HepG2 (cell line): ENCODE results near the gene TMEM107. TPM values are rescaled to one million over a fixed set of nuclear protein-coding genes. Genes with fewer than 3 reads are reported as not detected.

ENCODE experiments used
- EED ChIP-seq: sonication (generic); formaldehyde crosslinking; IDR thresholded peaks from 2 replicates; pipeline ENCODE4 v1.5.0; 2020; ENCODE audit warnings: mild to moderate bottlenecking, missing genetic modification reagents
- EHMT2 ChIP-seq: fragments of 200-600 bp; sonication (generic); IDR thresholded peaks from 2 replicates; pipeline ENCODE4 v1.7.0; 2017; ENCODE audit warnings: antibody characterized with exemption, low read depth, low read length, borderline replicate concordance
- ETV5 ChIP-seq: IDR thresholded peaks from 2 replicates; pipeline ENCODE4 v1.6.1; 2018; ENCODE audit warnings: missing biosample characterization, missing genetic modification reagents, inconsistent platforms, borderline replicate concordance
- MAF1 ChIP-seq: sonication (generic); formaldehyde crosslinking; IDR thresholded peaks from 2 replicates; pipeline ENCODE4 v1.5.0; 2020; ENCODE audit warnings: missing genetic modification reagents, borderline replicate concordance
- MZF1 ChIP-seq: sonication (generic); formaldehyde crosslinking; IDR thresholded peaks from 2 replicates; pipeline ENCODE4 v1.8.1; 2023; ENCODE audit warnings: mild to moderate bottlenecking, missing genetic modification reagents, borderline replicate concordance
- POLR2A ChIP-seq, 2 experiments: IDR thresholded peaks; 2 replicates each; pipeline ENCODE4 v1.6.1; 2011; ENCODE audit warnings: low read depth in 2 of 2, low read length in 2 of 2, mild to moderate bottlenecking in 1 of 2, moderate library complexity in 1 of 2; ENCODE audit not compliant: insufficient read depth in 1 of 2
- SUZ12 ChIP-seq: fragments of 150-350 bp; IDR thresholded peaks from 2 replicates; pipeline ENCODE4 v1.6.1; 2014; ENCODE audit warnings: low read depth, low read length
- TGIF2 ChIP-seq: IDR thresholded peaks from 2 replicates; pipeline ENCODE4 v1.6.1; 2016; ENCODE audit warnings: control low read depth, missing compliant biosample characterization
- THYN1 ChIP-seq: sonication (generic); formaldehyde crosslinking; IDR thresholded peaks from 2 replicates; pipeline ENCODE4 v1.8.1; 2023; ENCODE audit warnings: low read depth, mild to moderate bottlenecking, moderate library complexity, missing genetic modification reagents, borderline replicate concordance
- U2AF2 ChIP-seq: fragments of 200-400 bp; formaldehyde crosslinking; IDR thresholded peaks from 2 replicates; pipeline ENCODE4 v1.6.1; 2017; ENCODE audit warnings: low read depth, mild to moderate bottlenecking, low read length
- WIZ ChIP-seq: sonication (generic); formaldehyde crosslinking; IDR thresholded peaks from 2 replicates; pipeline ENCODE4 v1.5.1; 2020; ENCODE audit warnings: mild to moderate bottlenecking, missing genetic modification reagents
- ZFP90 ChIP-seq: sonication (generic); formaldehyde crosslinking; IDR thresholded peaks from 2 replicates; pipeline ENCODE4 v1.8.0; 2022; ENCODE audit warnings: missing genetic modification reagents, mild to moderate bottlenecking, inconsistent platforms, borderline replicate concordance
- ZNF335 ChIP-seq: sonication (generic); formaldehyde crosslinking; IDR thresholded peaks from 2 replicates; pipeline ENCODE4 v1.4.0; 2020; ENCODE audit warnings: missing genetic modification reagents
- ZNF33B ChIP-seq: sonication (generic); formaldehyde crosslinking; IDR thresholded peaks from 2 replicates; pipeline ENCODE4 v1.5.1; 2020; ENCODE audit warnings: mild to moderate bottlenecking, missing genetic modification reagents
- ZNF484 ChIP-seq: sonication (generic); formaldehyde crosslinking; IDR thresholded peaks from 2 replicates; pipeline ENCODE4 v1.5.1; 2020; ENCODE audit warnings: mild to moderate bottlenecking, low read depth, missing genetic modification reagents, borderline replicate concordance
- ZNF530 ChIP-seq: sonication (generic); formaldehyde crosslinking; IDR thresholded peaks from 2 replicates; pipeline ENCODE4 v1.5.0; 2020; ENCODE audit warnings: low read depth, mild to moderate bottlenecking, missing genetic modification reagents
- ZNF737 ChIP-seq: sonication (generic); formaldehyde crosslinking; IDR thresholded peaks from 2 replicates; pipeline ENCODE4 v1.5.0; 2020; ENCODE audit warnings: missing genetic modification reagents, mild to moderate bottlenecking, borderline replicate concordance
- ZNF777 ChIP-seq: sonication (generic); formaldehyde crosslinking; IDR thresholded peaks from 2 replicates; pipeline ENCODE4 v1.4.0; 2020; ENCODE audit warnings: missing genetic modification reagents
- polyA plus RNA-seq, 8 experiments: library from polyadenylated mRNA; depleted of rRNA in 3 of 8; stranded (reverse) in 7 of 8; unstranded in 1 of 8; fragments of >200 nt; fragmentation: Illumina TruSeq in 4 of 8; extraction: Trizol in 4 of 8; gene quantifications; 2 replicates each; pipeline versions ENCODE4 v1.2.1 to v1.2.3, GENCODE V29; 2011 to 2016; ENCODE audit warnings: low read depth in 4 of 8, missing spikeins in 1 of 8, mixed read lengths in 1 of 8; ENCODE audit not compliant: insufficient read depth in 1 of 8
- total RNA-seq, 5 experiments: library from RNA; depleted of rRNA; stranded (reverse); fragments of >200 nt; fragmentation: Illumina TruSeq; extraction: Trizol; gene quantifications; 2 replicates each; pipeline ENCODE4 v1.2.3, GENCODE V29; 2016; ENCODE audit warnings: low read depth in 1 of 5
- TF ChIP-seq, protein P1 (sequence below): sonication (generic); formaldehyde crosslinking; IDR thresholded peaks from 2 replicates; pipeline ENCODE4 v1.5.0; 2020; ENCODE audit warnings: missing genetic modification reagents
- TF ChIP-seq, protein P2 (sequence below): IDR thresholded peaks from 2 replicates; pipeline ENCODE4 v1.6.1; 2016; ENCODE audit warnings: low read depth
- TF ChIP-seq, protein P3 (sequence below): IDR thresholded peaks from 2 replicates; pipeline ENCODE4 v1.6.1; 2016; ENCODE audit warnings: control low read depth
- TF ChIP-seq, protein P4 (sequence below), 2 experiments: sonication (generic) in 1 of 2; formaldehyde crosslinking in 1 of 2; IDR thresholded peaks; 2 replicates each; pipeline versions ENCODE4 v1.4.0 to v1.6.1; 2018 to 2020; ENCODE audit warnings: missing genetic modification reagents in 2 of 2, borderline replicate concordance in 1 of 2, low read depth in 1 of 2, mild to moderate bottlenecking in 1 of 2, missing biosample characterization in 1 of 2
- TF ChIP-seq, protein P5 (sequence below): sonication (generic); formaldehyde crosslinking; conservative IDR thresholded peaks from 2 replicates; pipeline ENCODE4 v1.4.0; 2020; ENCODE audit warnings: missing genetic modification reagents

The TMEM107 gene
- total and polyA plus RNA-seq, 2 of the 13 experiments (the other 11 are each of a cell fraction or from before 2014, with no cell fraction given), result 7.2 to 15.3 TPM

DNA sequence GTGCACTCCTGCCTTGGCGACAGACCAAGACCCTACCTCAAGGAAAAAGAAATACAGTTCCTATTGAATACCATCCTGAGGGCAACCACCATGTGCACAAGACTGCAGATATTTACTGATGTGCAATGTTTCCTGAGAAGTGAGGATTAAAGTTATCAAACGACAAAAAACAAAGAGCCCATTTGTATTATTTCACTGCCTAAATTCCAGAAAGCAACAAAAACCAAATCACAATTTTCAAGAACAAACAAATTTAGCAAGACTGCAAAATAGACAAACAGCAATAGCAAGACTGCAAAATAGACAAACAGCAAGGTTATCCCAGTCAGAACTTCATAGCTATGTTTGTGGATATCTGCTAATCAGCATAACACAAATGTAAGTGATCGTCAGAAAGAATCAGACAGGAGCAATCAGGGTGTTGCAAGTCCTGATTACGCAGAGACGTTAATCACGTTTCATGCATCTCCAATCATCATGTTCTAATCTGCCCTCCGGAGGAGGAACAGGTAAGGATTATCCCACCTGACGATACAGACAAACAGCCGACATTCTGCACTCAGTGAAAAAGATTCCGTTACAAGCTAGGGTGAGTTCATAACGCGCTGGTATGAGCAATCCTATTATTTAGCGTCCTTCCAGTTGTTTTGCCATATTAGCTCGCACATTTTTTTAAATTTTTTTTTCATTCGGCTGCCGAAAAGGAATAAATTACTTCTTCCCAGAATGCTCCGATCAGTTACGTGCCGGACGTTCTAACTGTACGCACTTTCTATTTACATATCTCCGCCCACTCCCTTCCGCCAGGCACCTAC lies 2.9 kb downstream of the TMEM107 start (continued):
- TF ChIP-seq ZNF777 (CRISPR knock-in tag) (peak; percentile 66; the same call in 1 of the 2 replicates), ZNF737 (CRISPR knock-in tag) (no peak), TGIF2 (CRISPR knock-in tag) (peak; percentile 96; the same call in 1 of the 2 replicates), SUZ12 (peak; percentile 46), EED (no peak), WIZ (CRISPR knock-in tag) (no peak), ETV5 (peak; percentile 79), ZFP90 (CRISPR knock-in tag) (peak; percentile 96; the same call in 1 of the 2 replicates), POLR2A (IDR thresholded peaks at IDR 0.05; ENCODE audit: insufficient read depth in 1 of 2, low read depth in 2 of 2, low read length in 2 of 2) (peak; percentile 100), ZNF335 (peak; percentile 89), MAF1 (CRISPR knock-in tag) (peak; percentile 93; the same call in 1 of the 2 replicates), THYN1 (CRISPR knock-in tag) (0 out of 2 replicates have a peak, but pooled peaks have one; percentile 56), U2AF2 (no peak), ZNF484 (CRISPR knock-in tag) (no peak), MZF1 (CRISPR knock-in tag) (no peak), ZNF33B (CRISPR knock-in tag) (peak; percentile 68; the same call in 1 of the 2 replicates), EHMT2 (no peak), ZNF530 (CRISPR knock-in tag) (no peak)
- TF ChIP-seq, protein P1, sequence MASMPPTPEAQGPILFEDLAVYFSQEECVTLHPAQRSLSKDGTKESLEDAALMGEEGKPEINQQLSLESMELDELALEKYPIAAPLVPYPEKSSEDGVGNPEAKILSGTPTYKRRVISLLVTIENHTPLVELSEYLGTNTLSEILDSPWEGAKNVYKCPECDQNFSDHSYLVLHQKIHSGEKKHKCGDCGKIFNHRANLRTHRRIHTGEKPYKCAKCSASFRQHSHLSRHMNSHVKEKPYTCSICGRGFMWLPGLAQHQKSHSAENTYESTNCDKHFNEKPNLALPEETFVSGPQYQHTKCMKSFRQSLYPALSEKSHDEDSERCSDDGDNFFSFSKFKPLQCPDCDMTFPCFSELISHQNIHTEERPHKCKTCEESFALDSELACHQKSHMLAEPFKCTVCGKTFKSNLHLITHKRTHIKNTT (CRISPR knock-in tag), result peak; percentile 98; the same call in 1 of the 2 replicates
- TF ChIP-seq, protein P2, sequence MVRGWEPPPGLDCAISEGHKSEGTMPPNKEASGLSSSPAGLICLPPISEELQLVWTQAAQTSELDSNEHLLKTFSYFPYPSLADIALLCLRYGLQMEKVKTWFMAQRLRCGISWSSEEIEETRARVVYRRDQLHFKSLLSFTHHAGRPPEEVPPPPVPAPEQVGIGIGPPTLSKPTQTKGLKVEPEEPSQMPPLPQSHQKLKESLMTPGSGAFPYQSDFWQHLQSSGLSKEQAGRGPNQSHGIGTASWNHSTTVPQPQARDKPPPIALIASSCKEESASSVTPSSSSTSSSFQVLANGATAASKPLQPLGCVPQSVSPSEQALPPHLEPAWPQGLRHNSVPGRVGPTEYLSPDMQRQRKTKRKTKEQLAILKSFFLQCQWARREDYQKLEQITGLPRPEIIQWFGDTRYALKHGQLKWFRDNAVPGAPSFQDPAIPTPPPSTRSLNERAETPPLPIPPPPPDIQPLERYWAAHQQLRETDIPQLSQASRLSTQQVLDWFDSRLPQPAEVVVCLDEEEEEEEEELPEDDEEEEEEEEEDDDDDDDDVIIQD (CRISPR knock-in tag), result peak; percentile 55; the same call in 1 of the 2 replicates
- TF ChIP-seq, protein P3, sequence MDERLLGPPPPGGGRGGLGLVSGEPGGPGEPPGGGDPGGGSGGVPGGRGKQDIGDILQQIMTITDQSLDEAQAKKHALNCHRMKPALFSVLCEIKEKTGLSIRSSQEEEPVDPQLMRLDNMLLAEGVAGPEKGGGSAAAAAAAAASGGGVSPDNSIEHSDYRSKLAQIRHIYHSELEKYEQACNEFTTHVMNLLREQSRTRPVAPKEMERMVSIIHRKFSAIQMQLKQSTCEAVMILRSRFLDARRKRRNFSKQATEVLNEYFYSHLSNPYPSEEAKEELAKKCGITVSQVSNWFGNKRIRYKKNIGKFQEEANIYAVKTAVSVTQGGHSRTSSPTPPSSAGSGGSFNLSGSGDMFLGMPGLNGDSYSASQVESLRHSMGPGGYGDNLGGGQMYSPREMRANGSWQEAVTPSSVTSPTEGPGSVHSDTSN (CRISPR knock-in tag), result peak; percentile 37; the same call in 1 of the 2 replicates
- TF ChIP-seq, protein P4, sequence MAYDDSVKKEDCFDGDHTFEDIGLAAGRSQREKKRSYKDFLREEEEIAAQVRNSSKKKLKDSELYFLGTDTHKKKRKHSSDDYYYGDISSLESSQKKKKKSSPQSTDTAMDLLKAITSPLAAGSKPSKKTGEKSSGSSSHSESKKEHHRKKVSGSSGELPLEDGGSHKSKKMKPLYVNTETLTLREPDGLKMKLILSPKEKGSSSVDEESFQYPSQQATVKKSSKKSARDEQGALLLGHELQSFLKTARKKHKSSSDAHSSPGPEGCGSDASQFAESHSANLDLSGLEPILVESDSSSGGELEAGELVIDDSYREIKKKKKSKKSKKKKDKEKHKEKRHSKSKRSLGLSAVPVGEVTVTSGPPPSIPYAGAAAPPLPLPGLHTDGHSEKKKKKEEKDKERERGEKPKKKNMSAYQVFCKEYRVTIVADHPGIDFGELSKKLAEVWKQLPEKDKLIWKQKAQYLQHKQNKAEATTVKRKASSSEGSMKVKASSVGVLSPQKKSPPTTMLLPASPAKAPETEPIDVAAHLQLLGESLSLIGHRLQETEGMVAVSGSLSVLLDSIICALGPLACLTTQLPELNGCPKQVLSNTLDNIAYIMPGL (CRISPR knock-in tag; IDR thresholded peaks at IDR 0.05; ENCODE audit: borderline replicate concordance in 1 of 2, low read depth in 1 of 2), result peak; percentile 78 to 96
- TF ChIP-seq, protein P5, sequence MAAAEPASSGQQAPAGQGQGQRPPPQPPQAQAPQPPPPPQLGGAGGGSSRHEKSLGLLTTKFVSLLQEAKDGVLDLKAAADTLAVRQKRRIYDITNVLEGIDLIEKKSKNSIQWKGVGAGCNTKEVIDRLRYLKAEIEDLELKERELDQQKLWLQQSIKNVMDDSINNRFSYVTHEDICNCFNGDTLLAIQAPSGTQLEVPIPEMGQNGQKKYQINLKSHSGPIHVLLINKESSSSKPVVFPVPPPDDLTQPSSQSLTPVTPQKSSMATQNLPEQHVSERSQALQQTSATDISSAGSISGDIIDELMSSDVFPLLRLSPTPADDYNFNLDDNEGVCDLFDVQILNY, result peak; percentile 78
